Lower leg skin (tissue), 3 donors: Measurements from ENCODE around the gene ARID1B.

Experiments used
- CTCF ChIP-seq, 3 donors: fragments of 450-650 bp; IDR thresholded peaks; one replicate each; pipeline ENCODE4 v1.5.1; 2016; ENCODE audit warnings: antibody characterized with exemption in 3 of 3, mild to moderate bottlenecking in 3 of 3, moderate library complexity in 2 of 3
- POLR2A ChIP-seq, 2 donors: fragments of 450-650 bp; IDR thresholded peaks; one replicate each; pipeline ENCODE4 v1.6.1; 2016 to 2017; ENCODE audit warnings: antibody characterized with exemption in 2 of 2, mild to moderate bottlenecking in 1 of 2, moderate library complexity in 1 of 2

GRCh38 chr6:157185171-157185570 is 408.0 kb downstream of the ARID1B start:
- TF ChIP-seq CTCF (IDR thresholded peaks at IDR 0.05) (no peak), POLR2A (IDR thresholded peaks at IDR 0.05) (no peak)
